GM23338 (cell line): Measurements from ENCODE around the gene ZNF101. TPM values are rescaled to one million over a fixed set of nuclear protein-coding genes. Genes with fewer than 3 reads are reported as not detected.

Experiments used
- ATAC-seq: fragments of 200-7000 bp; cut with Tn5 transposase; 3 replicates; pipeline ENCODE4 v1.9.1; 2020
- DNase-seq: peaks from one replicate; pipeline ENCODE4 v3.0.0-alpha.2; 2015; ENCODE audit warnings: low spot score
- H2AFZ ChIP-seq: fragments of 200-600 bp; sonication (generic); 2 replicates; pipeline ENCODE4 v1.8.0; 2016; ENCODE audit warnings: antibody characterized with exemption, mild to moderate bottlenecking, moderate library complexity
- H3F3A ChIP-seq: fragments of 200-600 bp; sonication (generic); replicated peaks from 2 replicates; pipeline ENCODE4 v1.8.0; 2017; ENCODE audit warnings: antibody characterized with exemption, mixed run types, low read depth
- H3K27ac ChIP-seq: fragments of 200-600 bp; sonication (generic); 2 replicates; pipeline ENCODE4 v1.6.1; 2016; ENCODE audit warnings: low read depth
- H3K27me3 ChIP-seq: fragments of 200-600 bp; sonication (generic); 2 replicates; pipeline ENCODE4 v1.8.0; 2016; ENCODE audit warnings: mild to moderate bottlenecking, mixed run types, moderate library complexity; ENCODE audit not compliant: insufficient read depth
- H3K36me3 ChIP-seq: fragments of 200-600 bp; sonication (generic); 2 replicates; pipeline ENCODE4 v1.8.0; 2016; ENCODE audit warnings: mild to moderate bottlenecking; ENCODE audit not compliant: insufficient read depth
- H3K4me1 ChIP-seq: fragments of 200-600 bp; sonication (generic); 2 replicates; pipeline ENCODE4 v1.8.0; 2016; ENCODE audit warnings: mild to moderate bottlenecking, moderate library complexity; ENCODE audit not compliant: insufficient read depth
- H3K4me2 ChIP-seq: fragments of 200-600 bp; sonication (generic); 2 replicates; pipeline ENCODE4 v1.7.1; 2017; ENCODE audit warnings: mixed run types
- H3K4me3 ChIP-seq: fragments of 200-600 bp; sonication (generic); 2 replicates; pipeline ENCODE4 v1.6.1; 2016; ENCODE audit warnings: mixed run types
- H3K79me2 ChIP-seq: fragments of 200-600 bp; sonication (generic); replicated peaks from 2 replicates; pipeline ENCODE4 v1.8.0; 2017; ENCODE audit warnings: mild to moderate bottlenecking; ENCODE audit not compliant: insufficient read depth
- H3K9me2 ChIP-seq: fragments of 200-600 bp; sonication (generic); 2 replicates; pipeline ENCODE4 v1.8.0; 2017; ENCODE audit not compliant: insufficient read depth
- H4K20me1 ChIP-seq: fragments of 200-600 bp; sonication (generic); replicated peaks from 2 replicates; pipeline ENCODE4 v1.8.0; 2017; ENCODE audit warnings: mild to moderate bottlenecking; ENCODE audit not compliant: insufficient read depth
- H3K27ac Mint-ChIP-seq: 2 replicates; pipeline ENCODE4 v1.8.0; 2020; ENCODE audit warnings: inconsistent platforms, mild to moderate bottlenecking, moderate library complexity, mixed read lengths
- H3K27me3 Mint-ChIP-seq: 3 replicates; pipeline ENCODE4 v1.8.0; 2022; ENCODE audit warnings: low read depth, mild to moderate bottlenecking, moderate library complexity, mixed read lengths, inconsistent platforms; ENCODE audit not compliant: insufficient read depth, poor library complexity
- H3K36me3 Mint-ChIP-seq: 3 replicates; pipeline ENCODE4 v1.8.0; 2021; ENCODE audit warnings: low read depth, mild to moderate bottlenecking, inconsistent platforms, moderate library complexity, mixed read lengths
- H3K4me1 Mint-ChIP-seq: 3 replicates; pipeline ENCODE4 v1.8.0; 2020; ENCODE audit warnings: mild to moderate bottlenecking, inconsistent platforms, mixed read lengths
- H3K4me3 Mint-ChIP-seq: 3 replicates; pipeline ENCODE4 v1.8.0; 2021; ENCODE audit warnings: moderate library complexity, mild to moderate bottlenecking, inconsistent platforms, mixed read lengths
- H3K9me3 Mint-ChIP-seq: 3 replicates; pipeline ENCODE4 v1.8.0; 2020; ENCODE audit warnings: moderate library complexity, mild to moderate bottlenecking, inconsistent platforms, mixed read lengths
- CREB1 ChIP-seq: fragments of 250-450 bp; sonication (Bioruptor Pico); IDR thresholded peaks from 2 replicates; pipeline ENCODE4 v1.5.0; 2020; ENCODE audit warnings: low read depth, mild to moderate bottlenecking, moderate library complexity
- EZH2 ChIP-seq: fragments of 200-600 bp; sonication (generic); IDR thresholded peaks from one replicate; pipeline ENCODE4 v1.8.0; 2017; ENCODE audit warnings: antibody characterized with exemption, mild to moderate bottlenecking, low read depth; ENCODE audit not compliant: unreplicated experiment
- EZH2phosphoT487 ChIP-seq: fragments of 200-600 bp; sonication (generic); IDR thresholded peaks from one replicate; pipeline ENCODE4 v1.8.1; 2018; ENCODE audit warnings: antibody characterized with exemption; ENCODE audit not compliant: unreplicated experiment
- JUNB ChIP-seq: IDR thresholded peaks from one replicate; pipeline ENCODE4 v1.6.1; 2016; ENCODE audit warnings: antibody characterized with exemption; ENCODE audit not compliant: unreplicated experiment
- NANOG ChIP-seq: IDR thresholded peaks from 2 replicates; pipeline ENCODE4 v1.6.1; 2016; ENCODE audit warnings: antibody characterized with exemption, borderline replicate concordance
- POLR2AphosphoS5 ChIP-seq: IDR thresholded peaks from 2 replicates; pipeline ENCODE4 v1.6.1; 2016; ENCODE audit warnings: antibody characterized with exemption, low read depth
- REST ChIP-seq: IDR thresholded peaks from one replicate; pipeline ENCODE4 v1.6.1; 2018; ENCODE audit warnings: antibody characterized with exemption; ENCODE audit not compliant: unreplicated experiment
- STAT1 ChIP-seq: IDR thresholded peaks from one replicate; pipeline ENCODE4 v1.6.1; 2016; ENCODE audit warnings: antibody characterized with exemption; ENCODE audit not compliant: unreplicated experiment
- ZNF114 ChIP-seq: fragments of 250-450 bp; sonication (Bioruptor Pico); IDR thresholded peaks from 2 replicates; pipeline ENCODE4 v1.5.0; 2020; ENCODE audit warnings: mild to moderate bottlenecking, moderate library complexity
- ZNF331 ChIP-seq: fragments of 250-450 bp; sonication (Bioruptor Pico); IDR thresholded peaks from 2 replicates; pipeline ENCODE4 v1.5.0; 2020; ENCODE audit warnings: low read depth, mild to moderate bottlenecking, moderate library complexity
- ZNF462 ChIP-seq: fragments of 250-450 bp; sonication (Bioruptor Pico); IDR thresholded peaks from 2 replicates; pipeline ENCODE4 v1.5.0; 2020; ENCODE audit warnings: mild to moderate bottlenecking, moderate library complexity
- polyA plus RNA-seq: library from polyadenylated mRNA; unstranded; fragments of >200 nt; fragmentation: Nextera tagmentation; extraction: Ambion mirVana; gene quantifications from 2 replicates; pipeline ENCODE4 v1.2.1, GENCODE V29; 2016
- total RNA-seq: library from RNA; depleted of rRNA; stranded (reverse); fragments of >200 nt; shearing (Covaris generic); gene quantifications from 2 replicates; pipeline ENCODE4 v1.2.3, GENCODE V29; 2014
- TF ChIP-seq, protein P1 (sequence below): IDR thresholded peaks from 2 replicates; pipeline ENCODE4 v1.6.1; 2016; ENCODE audit warnings: antibody characterized with exemption
- TF ChIP-seq, protein P2 (sequence below), 2 experiments: fragments of 200-600 bp in 1 of 2; sonication (generic) in 1 of 2; conservative IDR thresholded peaks; 2 replicates each; pipeline versions ENCODE4 v1.5.1 to v1.6.1; 2016 to 2017; ENCODE audit warnings: antibody characterized with exemption in 2 of 2, low read depth in 2 of 2, mild to moderate bottlenecking in 2 of 2, moderate library complexity in 1 of 2

ZNF101 gene
- total and polyA plus RNA-seq, 2 experiments from 2014 or later = 46.4 to 47.9 TPM

GRCh38 chr19:19672816-19673215 lies 4.2 kb downstream of the ZNF101 start:
- Histone ChIP-seq H2AFZ (no peak overlapping the region), H3K4me3 (no peak overlapping the region), H3K4me1 (peaks cover 13% of the 10 kb centered on the region), H3K27ac (no peak overlapping the region), H3K36me3 (peaks cover 22% of the 10 kb centered on the region), H3K27me3 (no peaks in the 10 kb centered on the region), H3F3A (peaks cover 18% of the 10 kb centered on the region), H4K20me1 (peaks cover 57% of the 10 kb centered on the region), H3K79me2 (peaks cover 82% of the 10 kb centered on the region), H3K4me2 (no peak overlapping the region), H3K9me2 (no peaks in the 10 kb centered on the region)
- Mint-ChIP-seq H3K36me3 (peaks cover 69% of the 10 kb centered on the region), H3K9me3 (peaks cover 3% of the 10 kb centered on the region; the same call in 2 of the 3 replicates), H3K27ac (no peak overlapping the region), H3K4me3 (no peak overlapping the region), H3K27me3 (peaks cover 15% of the 10 kb centered on the region), H3K4me1 (peaks cover 17% of the 10 kb centered on the region; the same call in 2 of the 3 replicates)
- DNase-seq (no peak), ATAC-seq (no peak)
- TF ChIP-seq, protein P1, sequence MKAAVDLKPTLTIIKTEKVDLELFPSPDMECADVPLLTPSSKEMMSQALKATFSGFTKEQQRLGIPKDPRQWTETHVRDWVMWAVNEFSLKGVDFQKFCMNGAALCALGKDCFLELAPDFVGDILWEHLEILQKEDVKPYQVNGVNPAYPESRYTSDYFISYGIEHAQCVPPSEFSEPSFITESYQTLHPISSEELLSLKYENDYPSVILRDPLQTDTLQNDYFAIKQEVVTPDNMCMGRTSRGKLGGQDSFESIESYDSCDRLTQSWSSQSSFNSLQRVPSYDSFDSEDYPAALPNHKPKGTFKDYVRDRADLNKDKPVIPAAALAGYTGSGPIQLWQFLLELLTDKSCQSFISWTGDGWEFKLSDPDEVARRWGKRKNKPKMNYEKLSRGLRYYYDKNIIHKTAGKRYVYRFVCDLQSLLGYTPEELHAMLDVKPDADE = no peak
- TF ChIP-seq CREB1 (CRISPR knock-in tag) (no peak), REST (no peak), EZH2 (no peak), JUNB (no peak), ZNF331 (CRISPR knock-in tag) (no peak), EZH2phosphoT487 (no peak), NANOG (no peak), ZNF462 (CRISPR knock-in tag) (no peak), ZNF114 (CRISPR knock-in tag) (no peak), POLR2AphosphoS5 (no peak), STAT1 (no peak)
- TF ChIP-seq, protein P2, sequence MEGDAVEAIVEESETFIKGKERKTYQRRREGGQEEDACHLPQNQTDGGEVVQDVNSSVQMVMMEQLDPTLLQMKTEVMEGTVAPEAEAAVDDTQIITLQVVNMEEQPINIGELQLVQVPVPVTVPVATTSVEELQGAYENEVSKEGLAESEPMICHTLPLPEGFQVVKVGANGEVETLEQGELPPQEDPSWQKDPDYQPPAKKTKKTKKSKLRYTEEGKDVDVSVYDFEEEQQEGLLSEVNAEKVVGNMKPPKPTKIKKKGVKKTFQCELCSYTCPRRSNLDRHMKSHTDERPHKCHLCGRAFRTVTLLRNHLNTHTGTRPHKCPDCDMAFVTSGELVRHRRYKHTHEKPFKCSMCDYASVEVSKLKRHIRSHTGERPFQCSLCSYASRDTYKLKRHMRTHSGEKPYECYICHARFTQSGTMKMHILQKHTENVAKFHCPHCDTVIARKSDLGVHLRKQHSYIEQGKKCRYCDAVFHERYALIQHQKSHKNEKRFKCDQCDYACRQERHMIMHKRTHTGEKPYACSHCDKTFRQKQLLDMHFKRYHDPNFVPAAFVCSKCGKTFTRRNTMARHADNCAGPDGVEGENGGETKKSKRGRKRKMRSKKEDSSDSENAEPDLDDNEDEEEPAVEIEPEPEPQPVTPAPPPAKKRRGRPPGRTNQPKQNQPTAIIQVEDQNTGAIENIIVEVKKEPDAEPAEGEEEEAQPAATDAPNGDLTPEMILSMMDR (conservative IDR thresholded peaks at IDR 0.05; ENCODE audit: low read depth in 2 of 2) = no peak
